Neural progenitor cell (in vitro differentiated cells): ENCODE measurements around the gene CNTNAP2.

ENCODE experiments used
- CTCF ChIP-seq: fragments of 200-600 bp; sonication (generic); IDR thresholded peaks from 2 replicates; pipeline ENCODE4 v1.5.1; 2017; ENCODE audit warnings: antibody characterized with exemption, mild to moderate bottlenecking
- EZH2 ChIP-seq: fragments of 200-600 bp; sonication (generic); IDR thresholded peaks from 2 replicates; pipeline ENCODE4 v1.6.1; 2017; ENCODE audit warnings: antibody characterized with exemption, mild to moderate bottlenecking, moderate library complexity
- EZH2phosphoT487 ChIP-seq: fragments of 200-600 bp; sonication (generic); IDR thresholded peaks from 2 replicates; pipeline ENCODE4 v1.6.1; 2017; ENCODE audit warnings: antibody characterized with exemption

DNA sequence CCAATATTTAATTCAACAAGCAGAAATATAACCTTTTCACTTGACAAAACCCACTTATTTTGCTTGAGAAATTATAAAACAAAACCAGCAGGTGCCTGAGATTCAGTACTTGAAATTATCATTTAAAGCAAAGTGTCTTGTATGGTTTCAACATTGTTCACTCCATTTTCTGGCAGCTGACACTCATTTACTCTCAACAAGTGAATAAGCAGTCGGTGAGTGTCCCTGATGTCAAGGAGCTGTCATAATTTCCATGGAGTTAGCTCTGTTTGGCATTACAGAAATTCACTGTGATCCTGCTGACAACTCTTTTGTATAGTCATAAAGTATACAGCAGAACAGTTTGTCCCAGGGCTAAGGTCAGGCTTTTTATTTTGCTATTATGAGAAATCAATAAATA lies 490.0 kb downstream of the CNTNAP2 start:
- TF ChIP-seq CTCF: no peak
- no peak for TF ChIP-seq EZH2phosphoT487
- no peak for TF ChIP-seq EZH2
